Gastrocnemius medialis (tissue), 4 donors: Measurements from ENCODE around the gene GOLGA8F. TPM values are rescaled to one million over a fixed set of nuclear protein-coding genes. Genes with fewer than 3 reads are reported as not detected.
"Not testable (repeated sequence)": the region's sequence is repeated elsewhere in the genome, so short reads cannot be mapped to it uniquely, and the experiment has no call there.

Experiments used
- ATAC-seq, 2 donors: fragments of 150-250 bp; one replicate each; pipeline ENCODE4 v1.9.1; 2016
- DNase-seq, 2 donors: peaks; one replicate each; pipeline ENCODE4 v3.0.0-alpha.2; 2019
- H3K27ac ChIP-seq, 4 donors: fragments of 200-600 bp; sonication (generic); 1 replicate in 1 of 4; 2 replicates in 3 of 4; pipeline ENCODE4 v1.5.1; 2016 to 2018; ENCODE audit warnings: mild to moderate bottlenecking in 2 of 4, moderate library complexity in 1 of 4
- H3K27me3 ChIP-seq, 3 donors: fragments of 200-600 bp; sonication (generic) in 2 of 3; 1 replicate in 1 of 3; 2 replicates in 2 of 3; pipeline versions ENCODE4 v1.5.1 to v1.6.0; 2016 to 2019; ENCODE audit warnings: mild to moderate bottlenecking in 1 of 3, moderate library complexity in 1 of 3
- H3K36me3 ChIP-seq, 2 donors: fragments of 200-600 bp; sonication (generic) in 1 of 2; one replicate each; pipeline ENCODE4 v1.5.1; 2017 to 2018
- H3K4me1 ChIP-seq, 2 donors: fragments of 200-600 bp; sonication (generic) in 1 of 2; one replicate each; pipeline ENCODE4 v1.5.1; 2016 to 2017; ENCODE audit warnings: mild to moderate bottlenecking in 2 of 2
- H3K4me3 ChIP-seq, 4 donors: fragments of 200-600 bp; sonication (generic) in 3 of 4; 1 replicate in 1 of 4; 2 replicates in 3 of 4; pipeline ENCODE4 v1.5.1; 2016 to 2019; ENCODE audit warnings: mild to moderate bottlenecking in 2 of 4
- H3K9me3 ChIP-seq, 3 donors: fragments of 200-600 bp; sonication (generic) in 2 of 3; 1 replicate in 1 of 3; 2 replicates in 2 of 3; pipeline ENCODE4 v1.5.1; 2016 to 2019
- in situ Hi-C, 4 donors: fragments of 200-750 bp; cut with MboI; loops; one replicate each; pipeline versions ENCODE4 v1.15.0 to v1.8.0; 2017; ENCODE audit warnings: low sequenced_read_pairs in 4 of 4
- intact Hi-C: fragments of 100-400 bp; cut with DNase I; formaldehyde crosslinking; loops from one replicate; pipeline ENCODE4 v1.15.1; 2023; ENCODE audit warnings: low total_unique reads
- microRNA-seq, 2 donors: library from miRNA; unstranded; fragments of <30 nt; microRNA quantifications; one replicate each; pipeline ENCODE4, GENCODE V29; 2016; ENCODE audit warnings: borderline replicate concordance in 2 of 2
- total RNA-seq, 4 donors: library from RNA; depleted of rRNA; stranded (reverse); fragments of >200 nt; gene quantifications; one replicate each; pipeline versions ENCODE4 v1.1.0 to v1.2.3, GENCODE V29; 2016

GOLGA8F gene, protein sequence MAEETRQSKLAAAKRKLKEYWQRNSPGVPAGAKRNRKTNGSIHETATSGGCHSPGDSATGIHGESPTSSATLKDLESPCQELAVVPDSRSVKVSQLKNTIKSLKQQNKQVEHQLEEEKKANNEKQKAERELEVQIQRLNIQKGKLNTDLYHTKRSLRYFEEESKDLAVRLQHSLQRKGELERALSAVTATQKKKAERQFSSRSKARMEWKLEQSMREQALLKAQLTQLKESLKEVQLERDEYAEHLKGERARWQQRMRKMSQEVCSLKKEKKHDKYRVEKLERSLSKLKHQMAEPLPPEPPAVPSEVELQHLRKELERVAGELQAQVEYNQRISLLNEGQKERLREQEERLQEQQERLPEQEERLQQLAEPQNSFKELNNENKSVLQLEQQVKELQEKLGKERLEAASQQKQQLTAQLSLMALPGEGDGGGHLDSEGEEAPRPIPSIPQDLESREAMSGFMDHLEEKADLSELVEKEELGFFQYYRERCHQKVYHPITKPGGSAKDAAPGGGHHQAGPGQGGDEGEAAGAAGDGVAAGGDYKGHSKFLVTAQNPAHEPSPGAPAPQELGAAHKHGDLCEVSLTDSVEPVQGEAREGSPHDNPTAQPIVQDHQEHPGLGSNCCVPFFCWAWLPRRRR
- total RNA-seq: not detected

- H3K9me3 ChIP-seq, intact Hi-C loops, H3K27me3 ChIP-seq, in situ Hi-C loops, DNase-seq, ATAC-seq, H3K4me3 ChIP-seq, H3K27ac ChIP-seq, H3K4me1 ChIP-seq, H3K36me3 ChIP-seq: not testable (repeated sequence)
These were observed at the start of gene GOLGA8F for GRCh38 chr15:28378364-28378763. TSS of gene GOLGA8F (plus strand) at chr15:28378664. CDS start at chr15:28378762, 98 bp downstream.

DNA sequence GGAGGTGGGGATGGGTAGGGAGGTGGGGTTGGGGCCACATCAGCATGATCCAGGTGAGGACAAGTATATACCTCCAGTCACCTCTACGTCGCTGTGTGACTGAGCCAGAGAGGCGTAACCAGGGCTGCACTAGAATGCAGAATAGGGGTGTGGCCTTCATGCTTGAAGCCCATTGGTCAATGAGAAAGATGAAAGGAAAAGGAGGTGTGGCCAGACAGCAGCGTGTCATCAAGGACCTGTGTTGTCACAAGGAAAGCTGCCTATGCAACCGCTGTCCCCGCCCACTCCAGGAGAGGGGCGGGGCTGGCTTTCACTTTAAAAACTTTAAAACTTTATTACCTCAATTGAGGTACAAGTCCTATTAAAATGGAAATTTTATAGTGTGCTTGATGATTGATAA is 20.5 kb upstream of the GOLGA8F start, which contains the start of gene GOLGA6L24:
Gene GOLGA6L24, minus strand, starts transcription at position 101 of the 400 bp plus-strand sequence. Its CDS starts 61 bp downstream, at position 40.
- H3K36me3 ChIP-seq, intact Hi-C loops, H3K27ac ChIP-seq, H3K27me3 ChIP-seq, H3K4me3 ChIP-seq, DNase-seq, H3K4me1 ChIP-seq, H3K9me3 ChIP-seq, in situ Hi-C loops, ATAC-seq: not testable (repeated sequence)

- H3K4me3 ChIP-seq, H3K27ac ChIP-seq, H3K27me3 ChIP-seq, DNase-seq, ATAC-seq, in situ Hi-C loops, H3K36me3 ChIP-seq, H3K9me3 ChIP-seq, H3K4me1 ChIP-seq, intact Hi-C loops: not testable (repeated sequence)
These were observed 13.0 kb upstream of the GOLGA8F start for GRCh38 chr15:28365502-28365901.

GRCh38 chr15:28380053-28380452 is 1.6 kb downstream of the GOLGA8F start:
- H3K27me3 ChIP-seq, H3K9me3 ChIP-seq, intact Hi-C loops, in situ Hi-C loops, H3K4me3 ChIP-seq, ATAC-seq, H3K4me1 ChIP-seq, H3K36me3 ChIP-seq, DNase-seq, H3K27ac ChIP-seq: not testable (repeated sequence)

DNA sequence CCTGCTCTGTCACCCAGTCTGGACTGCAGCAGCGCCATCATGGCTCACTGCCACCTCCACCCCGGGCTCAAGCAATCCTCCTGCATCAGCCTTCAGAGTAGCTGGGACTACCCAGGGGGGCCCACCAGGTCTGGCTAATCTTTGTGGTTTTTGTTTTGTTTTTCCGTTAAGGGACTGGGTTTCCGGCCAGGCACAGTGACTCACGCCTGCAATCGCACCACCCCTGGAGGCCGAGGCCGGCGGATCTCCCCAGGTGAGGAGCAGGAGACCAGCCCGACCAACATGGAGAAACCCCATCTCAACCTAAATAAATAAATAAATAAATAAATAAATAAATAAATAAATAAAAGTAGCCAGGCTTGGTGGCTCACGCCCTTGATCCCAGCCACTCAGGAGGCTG is 17.6 kb downstream of the GOLGA8F start:
- H3K4me1 ChIP-seq, H3K36me3 ChIP-seq, intact Hi-C loops, DNase-seq, ATAC-seq, H3K9me3 ChIP-seq, H3K4me3 ChIP-seq, H3K27me3 ChIP-seq, H3K27ac ChIP-seq, in situ Hi-C loops: not testable (repeated sequence)

GRCh38 chr15:28402774-28403435 is 24.4 kb downstream of the GOLGA8F start:
- H3K27me3 ChIP-seq, H3K4me1 ChIP-seq, in situ Hi-C loops, H3K4me3 ChIP-seq, H3K9me3 ChIP-seq, H3K27ac ChIP-seq, ATAC-seq, H3K36me3 ChIP-seq, intact Hi-C loops, DNase-seq: not testable (repeated sequence)

DNA sequence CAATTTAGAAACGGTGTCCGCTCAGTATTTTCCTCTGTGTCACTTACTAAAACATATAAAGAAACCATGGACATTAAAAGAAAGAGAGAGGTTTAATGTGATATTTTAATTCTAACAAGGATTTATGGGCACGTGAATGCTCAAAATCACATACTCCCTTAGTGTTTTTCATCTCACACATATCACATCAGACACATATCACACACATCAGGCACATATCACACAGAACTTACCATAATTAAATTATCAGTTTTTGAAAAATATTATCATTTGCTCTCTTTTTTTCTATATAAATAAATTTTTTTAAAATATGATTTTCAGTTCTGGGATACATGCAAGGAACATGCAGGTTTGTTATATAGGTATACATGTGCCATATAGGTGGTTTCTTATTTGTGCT is 42.0 kb downstream of the GOLGA8F start:
- H3K4me1 ChIP-seq, intact Hi-C loops, H3K36me3 ChIP-seq, H3K9me3 ChIP-seq, in situ Hi-C loops, H3K27ac ChIP-seq, ATAC-seq, DNase-seq, H3K4me3 ChIP-seq, H3K27me3 ChIP-seq: not testable (repeated sequence)

DNA sequence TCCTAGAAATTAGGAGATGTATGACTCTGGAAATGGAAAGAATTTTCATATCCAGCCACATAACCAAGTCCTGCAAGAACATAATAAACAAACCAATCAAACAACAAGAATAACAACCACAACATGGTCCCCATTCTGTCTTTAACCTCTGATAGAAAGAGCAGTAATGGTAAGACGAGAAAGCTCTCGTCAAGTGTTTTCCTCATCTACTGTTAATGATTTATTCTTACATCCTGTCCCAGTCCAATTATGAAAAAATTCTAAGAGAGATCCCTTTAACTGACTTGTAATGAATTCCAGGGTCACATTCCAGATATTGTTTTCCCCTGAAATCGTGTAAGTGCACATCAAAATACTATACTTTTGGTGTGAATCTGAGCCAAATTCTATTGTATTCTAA is 57.1 kb downstream of the GOLGA8F start:
- intact Hi-C loops: not testable (repeated sequence)

More for the DNA sequence above, 57.1 kb downstream of the GOLGA8F start:
- H3K4me1 ChIP-seq, H3K9me3 ChIP-seq, H3K36me3 ChIP-seq, in situ Hi-C loops, H3K4me3 ChIP-seq, ATAC-seq, DNase-seq, H3K27me3 ChIP-seq, H3K27ac ChIP-seq: not testable (repeated sequence)

Small RNAs within 50 kb of the gene (microRNA-seq; reads per million reads assigned to microRNA genes)
- 0 reads per million in 2 donors for gene MIR4509-2

Other genes starting within 250 kb of the GOLGA8F start
- gene HERC2, start 56.5 kb upstream of the GOLGA8F start, total RNA-seq: 10 to 100 TPM; 46.8 to 92.7 (median 62.2) TPM
- not detected for gene GOLGA6L24, start 20.6 kb upstream of the GOLGA8F start, total RNA-seq
- gene GOLGA8G, start 154.3 kb downstream of the GOLGA8F start, total RNA-seq: not detected
- gene GOLGA6L25, start 174.9 kb downstream of the GOLGA8F start, total RNA-seq: not detected